Activated CD8-positive, alpha-beta memory T cell treated with anti-CD3 and anti-CD28 coated beads for 1 hour (primary cell): ENCODE data around the gene ANK3.
"Not testable (repeated sequence)": the region's sequence is repeated elsewhere in the genome, so short reads cannot be mapped to it uniquely, and the experiment has no call there.

ENCODE experiments used
- DNase-seq, 2 donors: peaks; one replicate each; pipeline ENCODE4 v3.0.0-alpha.2; 2020; ENCODE audit warnings: low read depth in 1 of 2; ENCODE audit errors: extremely low read depth in 1 of 2

ANK3 gene

DNA sequence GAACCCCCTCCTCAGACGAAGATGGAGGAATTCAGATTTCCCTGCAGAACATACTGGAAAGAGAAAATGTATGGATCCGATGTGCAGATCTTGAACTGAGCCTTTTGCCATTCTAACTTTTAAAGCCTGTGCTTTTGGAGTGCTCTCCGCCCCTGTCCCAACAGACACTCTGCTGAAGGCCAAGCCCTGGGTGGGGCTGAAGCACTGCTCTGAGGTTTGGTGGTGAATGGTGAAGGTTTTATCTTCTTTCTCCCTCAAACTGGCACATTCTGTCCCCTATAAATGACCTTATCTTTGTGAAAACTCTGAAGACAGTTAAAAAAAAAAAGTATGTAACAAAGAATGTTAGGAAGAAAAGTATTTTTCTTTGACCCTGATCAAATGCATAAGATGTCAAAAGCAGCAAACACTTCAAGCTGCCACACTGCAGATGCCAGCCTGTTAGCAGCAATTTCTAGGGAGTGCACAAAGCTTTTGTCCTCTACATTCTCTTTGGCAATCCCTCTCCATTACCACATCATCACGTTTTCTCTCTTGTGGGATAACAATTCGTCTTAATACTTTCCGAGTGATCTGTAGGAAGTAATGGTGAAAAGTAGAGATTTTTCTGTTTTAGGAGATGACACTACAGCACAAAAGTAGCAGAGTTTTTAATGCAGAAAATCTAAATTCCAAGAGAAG lies 346.0 kb downstream of the ANK3 start:
- no peak for DNase-seq

DNA sequence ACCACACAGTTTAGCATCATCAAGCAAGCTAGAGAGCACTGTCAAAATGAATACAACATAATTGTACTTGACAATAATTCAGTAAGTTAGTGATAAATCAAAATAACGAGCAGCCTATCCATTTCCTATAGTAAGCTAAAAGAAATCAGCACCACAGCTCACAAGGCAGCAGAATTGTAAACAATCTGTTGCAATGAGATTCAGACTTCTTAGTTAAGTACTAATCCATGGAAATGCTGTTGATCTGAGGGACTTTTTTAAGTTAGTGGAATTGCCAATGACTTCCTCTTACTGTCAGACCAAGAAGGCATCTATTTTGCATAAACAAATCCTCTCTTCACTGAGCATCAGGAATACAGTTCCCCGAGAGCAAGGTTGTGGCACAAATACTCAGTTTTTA lies 346.8 kb downstream of the ANK3 start:
- DNase-seq = no peak

DNA sequence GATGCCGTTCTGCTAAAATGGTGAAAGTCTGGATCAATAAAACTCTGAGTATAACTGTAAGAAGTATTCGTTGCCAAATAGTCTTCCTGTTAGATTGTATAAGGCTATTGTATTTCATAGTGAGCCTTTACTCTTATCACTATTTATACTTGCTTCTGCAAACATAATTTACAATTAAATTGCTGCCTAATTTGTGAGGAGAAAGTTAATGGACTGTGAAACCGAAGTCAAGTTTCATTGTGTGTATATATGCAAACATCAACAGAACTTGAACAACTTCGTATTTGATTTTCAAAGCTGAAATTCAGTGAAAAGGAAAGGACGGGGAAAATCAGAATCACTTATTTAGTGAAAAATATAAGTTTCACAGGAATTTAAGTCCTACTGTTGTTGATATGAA lies 347.4 kb downstream of the ANK3 start:
- no peak for DNase-seq

DNA sequence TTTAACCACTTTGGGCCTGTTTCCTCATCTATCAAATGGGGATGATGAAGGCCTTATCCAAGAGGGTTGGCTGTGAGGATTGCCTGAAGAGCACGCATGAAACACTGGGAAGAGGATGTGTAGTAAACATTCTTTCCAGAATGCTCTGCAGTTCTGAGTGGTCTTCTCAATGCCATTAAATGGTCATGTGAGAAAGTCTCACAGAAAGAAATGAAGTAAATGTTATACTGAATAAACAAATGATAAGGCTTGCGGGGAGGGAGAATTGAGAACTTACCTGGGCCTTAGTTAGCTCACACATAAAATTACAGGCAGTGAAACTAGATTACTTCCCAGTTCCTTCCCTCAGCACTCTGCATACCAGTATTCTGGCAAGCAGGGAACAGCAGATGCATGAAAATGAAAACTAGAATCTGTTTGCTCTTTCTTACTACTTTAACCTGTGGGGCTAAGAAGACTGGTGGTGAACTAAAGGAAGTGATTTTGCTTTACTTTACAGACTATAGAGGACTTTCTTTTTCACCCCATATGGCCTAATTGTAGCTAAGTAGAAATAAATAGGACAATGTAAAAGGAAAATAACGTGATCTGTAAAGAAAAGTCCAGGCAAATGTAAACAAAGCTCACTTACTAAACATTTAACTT lies 348.1 kb downstream of the ANK3 start:
- no peak for DNase-seq

DNA sequence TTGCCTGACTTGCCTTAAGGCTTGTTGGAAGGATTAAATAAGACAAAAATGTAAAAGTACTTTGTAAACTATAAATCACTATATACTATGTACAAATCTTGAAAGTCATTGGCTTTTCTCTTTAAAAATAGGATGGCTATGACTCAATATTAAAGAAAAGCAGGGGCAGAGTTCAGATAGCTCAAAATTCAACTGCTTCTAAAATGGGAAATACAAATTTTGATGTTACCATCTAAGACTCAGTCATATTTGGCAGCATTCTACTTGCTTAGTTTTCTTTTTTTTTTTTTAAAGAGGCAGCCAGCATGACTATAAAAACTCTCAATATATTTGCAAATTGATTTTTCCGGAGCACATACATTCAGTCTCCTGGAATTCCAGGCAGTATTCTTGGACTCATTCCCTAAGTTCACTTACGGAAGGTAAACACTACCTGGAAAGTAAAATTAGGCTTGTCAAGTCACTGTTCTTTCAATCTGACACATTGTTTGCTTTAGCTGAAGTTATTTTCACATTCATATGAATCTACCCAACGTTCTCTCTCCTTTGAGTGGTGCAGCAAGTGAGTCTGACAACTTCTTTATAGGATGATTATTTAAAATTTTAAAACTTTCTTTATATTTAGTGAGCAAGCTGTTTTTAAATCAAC lies 349.5 kb downstream of the ANK3 start:
- no peak for DNase-seq

DNA sequence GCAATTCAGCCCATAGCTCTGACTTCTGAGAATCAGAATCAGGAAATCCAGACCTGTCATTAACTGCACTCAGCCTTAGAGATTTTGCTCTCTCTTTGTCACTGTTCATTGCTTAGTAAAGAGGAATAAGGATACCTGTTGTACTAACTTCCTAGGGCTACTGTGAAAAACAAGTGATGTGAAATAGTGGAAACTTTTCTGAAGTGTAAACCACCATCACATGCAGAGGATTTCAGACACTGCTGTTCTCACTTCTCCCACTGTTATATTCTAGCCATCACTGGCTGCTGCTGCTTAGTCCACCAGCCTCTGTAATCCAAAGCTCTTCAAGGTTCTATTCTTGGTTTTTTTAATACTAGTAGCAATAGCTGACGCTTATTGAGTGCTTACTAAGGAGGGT lies 353.7 kb downstream of the ANK3 start:
- no peak for DNase-seq

DNA sequence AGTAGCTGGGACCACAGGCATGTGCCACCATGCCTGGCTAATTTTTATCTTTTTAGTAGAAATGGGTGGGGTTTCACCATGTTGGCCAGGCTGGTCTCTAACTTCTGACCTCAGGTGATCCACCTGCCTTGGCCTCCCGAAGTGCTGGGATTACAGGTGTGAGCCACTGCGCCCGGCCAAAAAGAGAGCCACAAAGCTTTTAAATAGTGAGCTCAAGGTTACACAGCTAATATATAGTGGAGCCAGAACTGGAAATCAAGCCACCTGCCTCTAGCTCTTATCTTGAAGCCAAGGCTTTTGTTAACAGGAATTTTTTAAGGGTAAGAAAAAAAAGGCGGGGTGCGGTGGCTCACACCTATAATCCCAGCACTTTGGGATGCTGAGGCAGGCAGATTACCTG lies 354.3 kb downstream of the ANK3 start:
- not testable (repeated sequence) for DNase-seq

DNA sequence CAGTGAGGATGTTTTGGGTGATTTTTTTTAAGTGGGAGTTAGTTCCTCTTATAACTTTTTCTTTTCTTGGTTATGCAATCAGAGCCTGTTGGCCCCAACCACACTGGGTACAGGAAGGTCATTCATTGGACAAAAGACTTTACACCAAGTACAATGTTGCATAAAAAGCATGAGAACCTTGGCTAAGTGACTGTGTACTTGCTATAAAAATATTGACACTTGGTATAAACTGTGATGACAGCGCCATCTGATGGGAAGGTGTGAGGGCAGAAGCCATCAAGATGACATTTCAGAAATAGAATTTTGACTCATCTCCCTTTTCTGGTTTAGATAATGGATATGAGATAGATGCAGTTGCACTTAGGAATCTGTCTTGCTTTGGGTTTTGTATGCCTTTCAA lies 357.0 kb downstream of the ANK3 start:
- DNase-seq = no peak

DNA sequence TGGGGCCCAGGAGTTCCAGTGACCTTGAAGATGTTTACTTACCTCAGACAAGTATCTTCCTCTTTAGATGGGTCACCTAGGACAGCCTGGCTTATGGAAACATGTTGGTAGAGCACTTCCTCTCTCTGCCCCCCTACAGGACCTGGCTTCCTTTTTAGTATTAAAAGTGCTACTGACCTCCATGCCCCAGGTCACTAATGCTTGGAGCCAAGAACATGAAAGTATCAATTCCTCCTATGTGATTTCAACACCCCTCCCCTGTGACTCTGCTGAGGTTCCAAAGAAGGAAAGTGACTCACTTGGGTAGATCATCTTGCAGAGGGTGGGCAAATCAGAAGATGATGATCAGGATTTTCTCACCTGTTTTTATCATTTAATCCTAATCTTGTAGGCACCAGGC lies 358.0 kb downstream of the ANK3 start:
- no peak for DNase-seq

DNA sequence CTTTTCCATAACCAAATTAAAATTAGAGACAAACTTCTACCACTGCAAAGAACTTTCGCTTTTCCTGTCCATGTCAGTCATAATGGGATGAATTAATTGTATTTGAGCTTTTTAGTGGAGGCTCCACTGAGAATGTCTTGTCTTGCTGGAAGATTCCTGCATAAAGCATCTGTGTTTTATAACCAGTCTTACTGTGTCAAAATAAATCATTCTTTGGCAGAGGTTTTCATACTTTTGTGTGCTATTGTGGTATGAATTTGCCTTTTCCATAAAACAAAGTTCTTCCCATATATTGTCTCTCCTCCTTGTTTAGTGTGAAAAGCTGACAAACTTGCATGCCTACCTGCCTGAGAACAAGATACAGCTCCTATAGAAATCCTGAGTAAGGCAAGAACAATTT lies 358.5 kb downstream of the ANK3 start:
- DNase-seq = no peak

DNA sequence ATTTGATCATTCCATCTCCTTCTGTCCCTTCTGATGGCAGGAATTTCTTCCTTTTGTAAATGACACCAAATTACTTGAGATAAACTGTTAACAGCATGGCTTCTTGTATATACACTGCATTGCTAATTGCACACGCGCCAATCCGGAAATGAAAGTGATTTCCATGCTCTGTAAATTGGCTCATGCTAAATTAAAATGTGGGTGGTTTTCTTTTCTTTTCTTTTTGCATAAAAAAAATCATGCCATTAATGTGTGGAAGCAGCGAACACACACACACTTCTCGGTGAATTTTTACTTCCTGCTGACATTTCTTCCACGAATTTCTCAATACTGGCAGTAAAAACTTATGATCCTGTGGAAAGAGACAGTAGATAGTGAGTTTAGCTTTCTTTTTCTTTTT lies 360.2 kb downstream of the ANK3 start:
- no peak for DNase-seq

DNA sequence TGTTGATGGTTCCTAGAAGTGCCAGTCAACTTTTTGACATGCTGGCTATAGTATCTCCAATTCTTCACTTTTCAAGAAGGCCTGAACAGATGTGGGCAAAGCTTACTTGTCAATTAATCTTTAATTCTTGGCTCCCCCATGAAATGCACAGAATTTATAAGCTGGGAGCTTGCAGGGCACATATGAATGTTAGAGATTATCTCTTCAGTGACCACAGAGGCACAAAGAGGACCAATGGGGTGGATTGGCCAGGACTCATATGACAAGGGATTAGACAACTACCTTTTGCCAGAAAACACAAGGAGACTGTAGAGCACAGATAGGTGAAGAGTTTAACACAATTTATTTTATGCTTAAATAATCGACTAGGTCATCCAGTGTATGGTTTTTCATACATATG lies 361.6 kb downstream of the ANK3 start:
- no peak for DNase-seq

DNA sequence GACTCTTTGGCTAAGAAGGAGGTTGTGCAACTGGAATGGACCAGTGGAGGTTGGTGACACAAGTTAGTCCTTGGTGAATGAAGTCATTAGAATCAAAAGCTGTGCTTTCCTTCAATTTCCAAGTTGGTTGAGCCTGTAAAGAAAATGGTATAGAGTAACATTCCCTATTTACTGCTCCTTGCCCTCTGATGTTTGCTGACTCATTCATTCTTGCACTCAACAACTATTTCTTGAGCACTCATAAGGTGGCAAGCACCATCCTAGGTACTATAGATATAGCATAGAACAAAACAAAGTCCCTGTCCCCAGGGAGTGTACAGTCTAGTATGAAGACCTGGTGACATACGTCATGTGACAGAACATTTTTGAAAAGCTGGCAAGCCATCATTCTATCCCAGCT lies 364.4 kb downstream of the ANK3 start:
- no peak for DNase-seq

DNA sequence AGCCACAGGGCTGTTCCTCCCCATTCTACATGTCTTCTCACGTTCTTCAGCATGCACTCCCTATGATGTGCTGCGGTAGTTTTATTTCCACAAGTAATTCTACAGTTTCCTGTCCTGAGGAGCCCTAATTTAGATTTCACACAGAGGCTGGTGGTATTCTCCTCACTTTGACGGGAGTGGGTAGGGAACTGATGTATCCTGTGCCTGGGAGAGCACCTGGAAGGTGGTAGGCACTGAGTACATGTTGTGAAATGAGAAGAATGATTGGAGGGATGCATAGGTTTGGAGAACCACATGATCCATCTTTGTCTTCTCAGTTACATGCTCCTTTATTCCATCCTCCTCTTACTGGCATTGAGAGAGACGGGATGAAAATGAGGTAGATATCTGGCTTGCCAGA lies 365.2 kb downstream of the ANK3 start:
- no peak for DNase-seq

DNA sequence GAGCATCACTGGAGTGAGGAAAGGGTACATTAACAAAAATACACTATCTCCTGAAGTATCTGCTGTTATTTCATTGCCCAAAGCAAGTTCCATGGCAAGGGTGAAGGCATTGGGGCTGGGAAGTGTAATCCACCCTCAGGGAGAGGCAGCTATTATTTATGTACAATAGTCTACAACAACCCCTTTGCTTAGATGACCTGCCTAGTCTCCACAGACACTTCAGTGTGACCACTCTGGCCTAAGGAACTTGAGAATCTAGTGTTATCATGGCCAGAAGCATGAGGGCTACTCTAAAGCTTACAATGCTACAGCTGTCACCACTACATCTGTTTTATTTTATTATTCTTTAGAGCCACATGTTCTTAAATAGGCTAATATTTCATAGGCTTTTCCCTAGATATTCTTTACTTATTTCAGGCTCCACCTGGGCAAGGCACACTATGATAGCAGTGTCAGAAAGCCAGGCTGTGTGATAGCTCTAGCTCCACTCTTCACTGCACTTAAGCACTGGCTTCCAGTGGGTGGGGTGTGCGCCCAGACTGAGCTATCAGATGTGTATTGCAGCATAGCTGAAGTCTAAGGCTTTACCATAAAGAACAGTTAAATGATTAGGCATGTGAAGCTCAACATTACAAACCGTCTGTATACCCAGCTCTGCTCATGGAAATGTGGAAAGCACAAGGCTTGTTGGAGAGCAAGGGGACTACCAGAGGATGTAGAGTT lies 366.4 kb downstream of the ANK3 start:
- DNase-seq = no peak

DNA sequence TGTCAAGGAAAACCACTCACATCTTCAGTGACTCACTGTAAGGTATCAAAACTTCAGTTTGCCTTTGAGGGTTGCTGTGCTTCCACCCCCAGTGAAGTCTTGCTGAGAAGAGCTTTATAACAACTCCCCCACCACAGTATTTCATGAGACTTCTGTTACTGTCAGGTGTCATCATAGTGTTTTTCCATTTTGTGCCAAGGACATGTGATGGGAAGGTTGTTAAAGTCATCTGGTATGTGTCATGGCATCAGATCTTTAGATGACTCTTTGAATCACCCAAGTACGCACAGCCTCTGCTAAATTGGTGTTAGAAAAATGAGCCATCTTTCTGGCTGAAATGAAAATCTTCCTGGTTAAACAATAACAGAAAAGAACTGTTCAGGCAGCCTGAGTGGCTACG lies 368.3 kb downstream of the ANK3 start:
- no peak for DNase-seq

DNA sequence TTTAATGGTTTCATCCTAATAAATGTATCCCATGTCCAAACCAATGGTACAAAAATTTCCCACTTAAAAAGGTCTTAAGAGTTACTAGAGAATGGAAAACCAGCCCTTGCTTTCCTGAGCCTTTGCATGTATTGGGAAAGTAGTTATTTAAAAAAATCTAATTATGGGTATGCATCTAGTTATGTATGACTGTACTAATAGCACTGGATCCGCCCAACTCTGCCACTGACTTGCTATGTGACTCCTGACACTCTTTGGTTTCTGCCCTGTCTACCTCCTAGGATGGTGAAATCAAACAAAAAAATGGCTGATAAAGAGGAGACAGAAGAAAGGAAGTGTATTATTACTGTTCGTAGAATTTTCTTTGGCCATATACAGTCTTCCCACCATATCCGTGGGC lies 372.9 kb downstream of the ANK3 start:
- no peak for DNase-seq

DNA sequence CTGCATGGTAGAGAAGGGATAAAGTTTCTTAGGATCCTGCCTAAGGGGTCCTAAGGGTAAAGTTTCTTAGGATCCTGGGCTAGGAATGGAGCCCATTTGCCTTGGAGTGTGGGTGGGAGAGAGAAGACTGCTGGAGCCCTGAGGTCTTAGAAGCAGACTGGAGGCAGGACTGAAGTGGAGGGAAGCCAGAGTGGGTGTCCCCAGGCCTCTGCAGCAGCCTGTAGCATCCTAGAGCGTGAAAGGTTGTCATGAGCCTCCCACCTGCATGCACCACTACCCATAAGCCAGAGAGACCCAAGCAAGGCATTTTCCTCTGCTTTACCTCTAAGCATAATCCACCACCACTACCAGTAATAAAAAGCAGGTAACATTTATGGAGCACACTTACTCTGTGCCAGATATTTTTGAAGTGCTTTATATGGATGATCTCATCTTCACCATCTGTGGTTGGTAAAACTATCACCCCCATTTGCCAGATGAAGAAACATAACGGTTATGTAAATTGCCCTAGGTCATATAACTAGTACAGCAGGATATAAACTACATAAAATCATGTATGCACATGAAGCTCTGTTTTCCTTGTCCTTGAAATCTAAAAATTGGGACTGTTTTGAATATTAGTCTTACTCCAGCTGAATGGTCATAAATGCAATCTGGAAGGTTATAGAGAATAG lies 379.8 kb downstream of the ANK3 start:
- DNase-seq = no peak

DNA sequence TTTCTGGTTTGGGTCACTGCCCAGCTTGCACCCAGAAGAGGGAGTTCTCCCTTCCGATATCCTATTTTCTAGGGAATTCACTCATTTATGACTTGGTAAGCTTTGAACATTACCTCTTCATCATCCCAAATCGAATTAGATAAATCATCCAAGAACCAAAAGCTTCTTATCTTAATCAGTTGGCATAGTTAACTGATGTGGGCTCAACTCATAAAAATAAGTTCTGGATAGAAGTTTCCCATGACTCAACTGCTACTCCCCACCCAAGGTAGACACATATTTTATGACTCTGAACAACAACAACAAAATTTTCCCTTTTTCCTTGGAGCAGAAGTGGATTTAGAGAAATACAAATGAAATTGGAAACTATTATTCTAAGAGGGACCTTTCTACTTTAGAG lies 380.4 kb downstream of the ANK3 start:
- DNase-seq = no peak

DNA sequence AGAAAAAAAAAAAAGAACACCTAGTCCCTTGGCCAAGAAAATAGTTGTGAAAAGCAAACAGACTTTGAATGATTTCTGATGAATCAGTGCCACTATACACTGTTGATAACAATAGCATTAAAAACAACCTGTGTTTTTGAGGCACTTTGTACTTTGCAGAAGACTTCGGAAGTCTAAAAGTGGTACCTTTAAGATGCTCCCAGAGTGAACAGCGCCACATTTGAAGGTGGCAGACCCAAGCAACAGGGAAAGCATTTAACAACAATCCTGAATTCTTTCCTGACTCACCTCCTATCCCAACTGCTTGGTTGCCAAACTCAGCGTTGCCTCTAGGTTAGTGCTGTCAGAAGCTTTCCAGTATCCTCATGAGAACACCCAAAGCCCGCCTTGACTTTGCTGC lies 380.9 kb downstream of the ANK3 start:
- DNase-seq = no peak

DNA sequence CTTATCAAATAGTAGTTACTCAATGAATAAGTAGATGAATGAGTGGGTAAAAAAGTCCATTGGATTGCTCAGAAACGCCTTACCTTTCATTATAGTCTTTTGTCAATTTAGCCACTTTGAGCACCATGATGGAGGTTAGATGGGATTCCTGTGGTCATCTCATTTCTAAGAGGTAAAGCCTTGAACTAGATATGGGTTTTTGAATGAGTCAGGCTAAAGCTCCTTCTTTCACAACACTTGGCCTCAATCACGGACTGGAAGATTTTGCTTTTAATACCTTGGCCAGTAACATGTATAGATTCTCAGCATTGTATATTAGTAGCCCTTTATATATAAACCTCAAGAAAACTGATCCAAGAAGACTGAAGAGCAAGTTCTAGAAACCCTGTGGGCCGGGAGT lies 383.6 kb downstream of the ANK3 start:
- no peak for DNase-seq
